ENCODE data around the gene CETN1.

Gene CETN1

GRCh38 chr18:627231-627630 lies 47.1 kb downstream of the CETN1 start:
- DNase-seq = no peak

GRCh38 chr18:629269-630150 lies 49.3 kb downstream of the CETN1 start:
- peak; percentile 12 for DNase-seq

GRCh38 chr18:631560-631959 lies 51.4 kb downstream of the CETN1 start:
- DNase-seq = no peak

Measured in NCI-H226 (cell line).